ENCODE measurements around the gene GLTPD2.

Gene GLTPD2

DNA sequence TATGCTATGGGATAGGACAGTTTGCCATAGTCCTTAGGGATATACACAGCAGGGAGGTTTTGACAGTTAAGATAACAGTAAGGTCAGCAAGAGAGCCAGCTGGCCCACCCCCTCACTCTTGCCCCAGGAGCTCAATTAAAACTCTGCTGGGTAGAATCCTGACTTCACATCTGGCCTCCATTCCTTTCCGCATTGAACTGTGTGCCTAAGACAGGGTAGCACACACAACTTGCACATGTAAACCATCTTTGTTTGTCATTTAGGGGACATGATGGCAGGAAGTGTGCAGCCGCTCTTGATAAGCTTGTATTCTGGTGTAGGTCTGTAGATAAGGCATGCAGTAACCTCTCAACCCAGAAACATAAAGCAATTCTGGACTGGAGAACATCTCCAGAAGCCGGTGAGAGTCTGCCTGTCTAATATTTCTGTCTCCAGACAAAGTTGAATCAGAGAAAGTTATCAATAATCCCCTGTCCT is 49.6 kb downstream of the GLTPD2 start:
- no peak overlapping the region for H3K27ac ChIP-seq
- no peak for DNase-seq (ENCODE audit: low read depth, low spot score)

DNA sequence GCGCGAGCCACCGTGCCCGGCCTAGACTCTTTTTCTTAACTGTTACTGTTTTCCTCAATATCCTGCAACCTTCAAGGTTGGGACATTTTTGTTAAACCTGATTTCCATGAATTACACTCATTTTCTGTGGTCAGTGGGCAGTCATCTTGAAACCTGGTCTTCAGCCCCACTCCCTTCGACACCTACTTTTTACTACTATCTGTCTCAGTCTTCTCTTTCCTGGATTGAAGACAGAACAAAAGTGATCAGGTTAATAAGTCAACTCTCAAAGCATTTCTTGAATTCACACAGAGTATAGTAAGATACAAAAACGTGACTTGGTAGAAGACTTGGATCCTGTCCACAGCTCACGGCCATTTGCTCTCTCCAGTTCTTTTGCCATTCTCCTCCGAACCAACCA is 50.5 kb downstream of the GLTPD2 start:
- DNase-seq (ENCODE audit: low read depth, low spot score) = no peak
- H3K27ac ChIP-seq = no peak overlapping the region
